ENCODE data around the gene PSEN1.

DNA sequence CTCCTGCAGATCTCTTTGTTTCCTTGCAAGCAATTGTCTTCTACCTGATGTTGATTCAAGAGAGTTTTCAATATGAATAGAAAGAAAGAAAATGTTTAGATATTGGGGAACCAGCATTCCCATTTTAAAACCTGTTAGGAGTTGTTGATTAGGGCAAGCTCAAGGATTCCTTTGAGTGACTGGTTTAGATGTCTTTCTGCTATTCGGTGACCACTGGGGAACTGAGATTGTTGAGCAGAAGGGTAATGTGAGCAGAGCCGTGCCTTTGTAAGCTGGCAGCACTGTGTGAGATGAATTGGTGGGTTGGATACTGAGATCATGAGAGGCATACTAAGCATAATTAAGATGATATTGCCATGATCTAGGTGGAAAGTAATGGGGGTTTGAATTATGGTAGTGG is 61.9 kb downstream of the PSEN1 start:
- no peak for TF ChIP-seq POLR2A (IDR thresholded peaks at IDR 0.05)
- TF ChIP-seq, protein P1, sequence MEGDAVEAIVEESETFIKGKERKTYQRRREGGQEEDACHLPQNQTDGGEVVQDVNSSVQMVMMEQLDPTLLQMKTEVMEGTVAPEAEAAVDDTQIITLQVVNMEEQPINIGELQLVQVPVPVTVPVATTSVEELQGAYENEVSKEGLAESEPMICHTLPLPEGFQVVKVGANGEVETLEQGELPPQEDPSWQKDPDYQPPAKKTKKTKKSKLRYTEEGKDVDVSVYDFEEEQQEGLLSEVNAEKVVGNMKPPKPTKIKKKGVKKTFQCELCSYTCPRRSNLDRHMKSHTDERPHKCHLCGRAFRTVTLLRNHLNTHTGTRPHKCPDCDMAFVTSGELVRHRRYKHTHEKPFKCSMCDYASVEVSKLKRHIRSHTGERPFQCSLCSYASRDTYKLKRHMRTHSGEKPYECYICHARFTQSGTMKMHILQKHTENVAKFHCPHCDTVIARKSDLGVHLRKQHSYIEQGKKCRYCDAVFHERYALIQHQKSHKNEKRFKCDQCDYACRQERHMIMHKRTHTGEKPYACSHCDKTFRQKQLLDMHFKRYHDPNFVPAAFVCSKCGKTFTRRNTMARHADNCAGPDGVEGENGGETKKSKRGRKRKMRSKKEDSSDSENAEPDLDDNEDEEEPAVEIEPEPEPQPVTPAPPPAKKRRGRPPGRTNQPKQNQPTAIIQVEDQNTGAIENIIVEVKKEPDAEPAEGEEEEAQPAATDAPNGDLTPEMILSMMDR (IDR thresholded peaks at IDR 0.05) = no peak

All from gastroesophageal sphincter (tissue), 3 donors.